Right ventricle myocardium inferior (tissue), 1 donor: ENCODE measurements around the gene SLX4. TPM values are rescaled to one million over a fixed set of nuclear protein-coding genes. Genes with fewer than 3 reads are reported as not detected.

ENCODE experiments used
- ATAC-seq: fragments of 200-7000 bp; cut with Tn5 transposase; one replicate; pipeline ENCODE4 v1.9.1; 2020; ENCODE audit warnings: mild to moderate bottlenecking, moderate library complexity
- DNase-seq: peaks from one replicate; pipeline ENCODE4 v3.0.0; 2021; ENCODE audit errors: missing footprints
- intact Hi-C: fragments of 100-400 bp; cut with DNase I; formaldehyde crosslinking; loops from one replicate; pipeline ENCODE4 v1.11.0; 2022
- total RNA-seq: library from RNA; stranded (reverse); fragmentation: NEBNext Ultra II Directional; extraction: Animal tissue kit (Norgen Biotek cat#: 25700); gene quantifications from one replicate; pipeline ENCODE4 v1.2.1, GENCODE V29; 2021
- donor health status: DM: no; HTN: yes; CAD: no; lungs with severe emphysema.

SLX4 gene
- total RNA-seq, 1 donor from 2014 or later, result 3.3 TPM

DNA sequence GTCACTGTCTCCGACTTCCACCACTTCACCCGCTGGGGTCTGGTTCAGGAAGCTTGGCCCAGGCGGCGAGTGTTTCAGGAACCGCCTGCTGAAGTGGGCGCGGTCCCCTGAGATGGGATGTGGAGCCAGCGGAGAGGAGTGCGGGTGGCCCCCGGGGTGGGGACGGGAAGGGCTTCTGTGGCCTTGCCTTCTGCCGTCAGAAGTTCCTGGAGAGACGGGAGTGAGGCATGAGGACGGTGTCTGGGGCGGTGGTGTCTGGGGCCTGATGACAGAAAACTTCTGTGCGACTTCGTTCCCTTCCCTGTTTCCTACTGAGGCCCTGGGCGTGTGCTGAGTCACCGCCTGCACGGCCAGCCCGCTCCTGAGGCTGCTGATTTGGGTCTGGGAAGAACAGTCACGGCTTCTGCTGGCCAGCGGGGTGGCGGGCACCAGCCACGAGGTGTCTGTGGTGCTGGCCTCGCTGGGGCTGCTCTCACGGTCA lies 21.9 kb downstream of the SLX4 start:
- intact Hi-C loops, result no loop called here
- DNase-seq, result no peak
- ATAC-seq, result peak; percentile 20

DNA sequence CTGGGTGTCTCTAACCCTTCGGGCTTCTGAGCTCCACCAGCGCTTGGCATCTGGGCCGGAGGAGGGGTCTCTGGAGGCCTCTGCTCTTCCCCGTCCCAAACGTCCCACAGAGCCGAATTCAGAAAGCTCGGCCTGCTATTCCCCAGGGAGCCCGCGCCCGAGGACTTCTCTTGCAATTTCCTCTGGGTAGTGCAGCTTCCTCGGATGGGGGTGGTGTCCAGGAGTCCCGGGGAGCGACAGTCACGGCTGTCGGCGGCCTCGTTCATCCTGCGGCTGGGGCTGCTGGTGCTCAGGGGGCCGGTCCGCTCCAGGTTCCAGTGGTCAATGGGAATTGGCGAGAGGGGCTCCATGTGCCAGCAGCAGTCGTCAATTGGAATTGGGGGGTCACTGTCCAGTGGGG lies 22.4 kb downstream of the SLX4 start:
- intact Hi-C loops, result no loop called here
- ATAC-seq (no peak), DNase-seq (no peak)

GRCh38 chr16:3587547-3588110 lies 23.8 kb downstream of the SLX4 start:
- intact Hi-C loops, result no loop called here
- no peak for DNase-seq
- ATAC-seq, result no peak

GRCh38 chr16:3584412-3584811 lies 27.0 kb downstream of the SLX4 start:
- ATAC-seq (no peak), DNase-seq (no peak)
- intact Hi-C loops, result no loop called here

DNA sequence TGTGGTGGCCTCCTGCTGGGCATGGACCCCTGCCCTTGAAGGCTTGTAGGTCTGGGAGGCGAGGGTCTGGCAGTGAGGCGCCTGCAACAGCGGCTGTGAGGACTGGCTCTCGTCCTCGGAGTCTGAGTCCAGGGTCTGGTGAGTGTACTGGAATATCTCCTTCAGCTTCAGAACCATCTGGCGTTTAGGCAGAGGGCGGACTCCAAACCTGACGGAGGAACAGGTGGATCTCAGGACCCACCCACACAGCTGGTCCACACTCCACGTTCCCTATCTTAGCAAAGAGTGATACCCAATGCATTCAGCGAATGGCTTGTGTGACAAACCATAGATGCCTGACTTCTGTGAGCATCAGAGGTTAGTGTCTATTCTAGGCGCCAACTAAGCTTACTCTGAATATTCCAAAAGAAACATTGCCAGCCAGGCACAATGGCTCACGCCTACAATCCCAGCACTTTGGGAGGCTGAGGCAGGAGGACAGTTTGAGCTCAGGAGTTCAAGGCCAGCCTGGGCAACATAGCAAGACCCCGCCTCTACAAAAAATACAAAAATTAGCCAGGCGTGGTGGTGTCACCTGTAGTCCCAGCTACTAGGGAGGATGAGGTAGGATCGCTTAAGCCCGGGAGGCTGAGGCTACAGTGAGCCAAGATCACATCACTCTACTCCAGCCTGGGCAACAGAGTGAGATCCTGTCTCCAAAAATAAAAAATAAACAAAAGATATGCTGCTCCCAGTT lies 27.9 kb downstream of the SLX4 start:
- no peak for ATAC-seq
- no peak for DNase-seq
- intact Hi-C loops, result no loop called here

- no peak for ATAC-seq
- intact Hi-C loops, result no loop called here
- DNase-seq, result no peak
Measured at GRCh38 chr16:3582276-3583165, 28.9 kb downstream of the SLX4 start.

- intact Hi-C loops, result no loop called here
- no peak for DNase-seq
- ATAC-seq, result no peak
Measured at GRCh38 chr16:3581392-3581791, 30.0 kb downstream of the SLX4 start.

DNA sequence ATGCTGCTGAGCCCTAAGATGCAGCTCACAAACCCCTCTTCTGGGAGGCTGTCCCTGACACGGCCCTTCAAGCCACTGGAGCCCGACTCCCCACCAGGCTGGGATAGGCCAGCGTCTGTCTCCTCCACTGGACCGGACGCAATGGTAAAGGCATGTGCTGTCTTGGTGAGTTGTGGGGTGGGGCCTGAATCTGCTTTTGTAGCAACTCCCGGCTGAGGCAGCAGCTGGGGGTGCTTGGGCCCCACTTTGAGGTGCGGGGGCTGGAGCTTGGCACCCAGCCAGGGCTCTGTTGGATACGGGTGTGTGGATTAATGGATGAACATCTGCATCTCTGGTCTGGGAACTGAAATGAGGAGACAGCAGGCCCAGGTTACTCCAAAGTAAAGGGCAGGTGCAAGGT lies 30.7 kb downstream of the SLX4 start:
- intact Hi-C loops, result no loop called here
- ATAC-seq, result no peak
- DNase-seq, result no peak

DNA sequence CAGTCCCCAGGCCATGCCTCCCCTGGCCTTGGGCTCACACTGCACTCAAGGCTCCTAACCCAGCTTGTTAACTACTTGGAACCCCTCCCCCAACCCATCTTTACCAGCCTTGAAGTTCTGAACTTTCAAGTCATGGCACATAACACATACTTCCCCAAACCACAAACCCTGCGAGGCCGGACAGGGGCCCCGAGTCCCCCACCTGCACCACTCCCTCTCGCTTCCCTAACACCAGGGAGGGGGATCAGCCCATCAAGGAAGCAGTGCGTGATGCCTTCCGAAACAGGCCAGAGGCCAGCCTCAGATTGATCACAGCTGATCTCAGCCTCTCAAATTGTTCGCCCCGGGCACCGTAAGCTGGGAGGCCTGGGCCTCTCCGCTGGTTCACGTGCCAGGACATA lies 31.2 kb downstream of the SLX4 start:
- intact Hi-C loops, result no loop called here
- ATAC-seq, result no peak
- no peak for DNase-seq

DNA sequence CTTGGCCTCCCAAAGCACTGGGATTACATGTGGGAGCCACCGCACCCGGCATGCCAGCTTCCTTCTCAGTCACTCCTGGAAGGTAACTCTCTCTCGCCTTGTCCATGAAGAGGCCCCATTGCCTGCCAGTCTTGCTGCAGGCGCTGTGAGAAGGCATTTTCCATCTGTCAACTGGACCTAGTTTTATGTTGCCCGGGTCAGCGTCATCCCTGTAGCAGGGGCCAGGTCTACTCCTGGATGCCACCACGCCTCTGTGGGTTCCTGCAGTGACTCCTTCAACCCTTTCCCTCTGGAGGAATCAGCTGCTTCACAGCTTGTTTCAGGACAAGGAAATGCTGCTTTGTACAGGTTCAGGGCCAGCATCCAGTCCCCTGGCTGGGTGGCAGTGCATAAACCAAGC lies 31.6 kb downstream of the SLX4 start:
- no peak for DNase-seq
- no peak for ATAC-seq
- intact Hi-C loops, result no loop called here

- ATAC-seq (no peak), DNase-seq (no peak)
- intact Hi-C loops, result no loop called here
Measured at GRCh38 chr16:3578610-3579551, 32.5 kb downstream of the SLX4 start.

DNA sequence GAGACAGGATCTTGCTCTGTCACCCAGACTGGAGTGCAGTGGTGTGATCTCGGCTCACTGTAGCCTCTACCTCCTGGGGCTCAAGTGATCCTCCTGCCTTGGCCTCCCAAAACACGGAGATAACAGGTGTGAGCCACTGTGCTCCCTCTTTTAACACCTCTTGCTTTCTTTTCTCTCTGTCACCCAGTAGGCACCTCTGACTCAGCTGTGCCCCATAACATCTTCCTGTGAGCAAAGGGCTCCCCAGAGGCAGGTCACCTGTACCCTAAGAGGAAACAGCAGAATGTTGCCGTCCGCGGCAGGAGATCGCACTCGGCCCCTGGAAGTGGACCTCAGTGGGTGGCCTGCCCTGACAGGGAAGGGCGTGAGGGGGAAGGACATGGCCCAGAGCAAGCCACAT lies 33.3 kb downstream of the SLX4 start:
- intact Hi-C loops, result no loop called here
- no peak for ATAC-seq
- no peak for DNase-seq

- DNase-seq, result no peak
- intact Hi-C loops, result no loop called here
- no peak for ATAC-seq
Measured at GRCh38 chr16:3577302-3577752, 34.1 kb downstream of the SLX4 start, which contains the start of gene NLRC3. TSS of gene NLRC3 (minus strand) at chr16:3577403. CDS start at chr16:3565036, 12,367 bp downstream.

DNA sequence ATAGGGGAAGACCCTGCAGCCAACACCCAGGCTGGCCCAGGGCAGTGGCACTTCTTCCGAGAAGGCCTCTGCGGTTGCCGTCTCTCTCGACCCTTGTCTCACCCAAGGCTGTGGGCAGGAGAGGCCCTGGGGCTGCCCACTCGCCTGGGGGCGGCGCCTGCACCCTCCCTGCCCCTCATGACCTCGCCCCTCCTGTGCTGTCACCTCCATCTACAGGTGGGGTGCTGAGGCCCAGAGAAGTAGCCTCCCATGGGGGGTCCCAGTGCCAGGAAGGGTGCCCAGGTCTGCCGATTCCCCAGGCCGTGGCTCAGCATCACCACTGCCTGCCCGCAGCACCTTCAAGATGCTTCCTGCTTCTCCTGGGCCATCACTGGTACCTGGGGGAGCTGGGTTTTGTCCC lies 35.2 kb downstream of the SLX4 start:
- ATAC-seq (no peak), DNase-seq (no peak)
- intact Hi-C loops, result no loop called here

GRCh38 chr16:3575491-3575890 lies 35.9 kb downstream of the SLX4 start:
- intact Hi-C loops, result no loop called here
- DNase-seq (no peak), ATAC-seq (no peak)

- no peak for DNase-seq
- no peak for ATAC-seq
- intact Hi-C loops, result no loop called here
Measured at GRCh38 chr16:3574195-3574594, 37.2 kb downstream of the SLX4 start.

DNA sequence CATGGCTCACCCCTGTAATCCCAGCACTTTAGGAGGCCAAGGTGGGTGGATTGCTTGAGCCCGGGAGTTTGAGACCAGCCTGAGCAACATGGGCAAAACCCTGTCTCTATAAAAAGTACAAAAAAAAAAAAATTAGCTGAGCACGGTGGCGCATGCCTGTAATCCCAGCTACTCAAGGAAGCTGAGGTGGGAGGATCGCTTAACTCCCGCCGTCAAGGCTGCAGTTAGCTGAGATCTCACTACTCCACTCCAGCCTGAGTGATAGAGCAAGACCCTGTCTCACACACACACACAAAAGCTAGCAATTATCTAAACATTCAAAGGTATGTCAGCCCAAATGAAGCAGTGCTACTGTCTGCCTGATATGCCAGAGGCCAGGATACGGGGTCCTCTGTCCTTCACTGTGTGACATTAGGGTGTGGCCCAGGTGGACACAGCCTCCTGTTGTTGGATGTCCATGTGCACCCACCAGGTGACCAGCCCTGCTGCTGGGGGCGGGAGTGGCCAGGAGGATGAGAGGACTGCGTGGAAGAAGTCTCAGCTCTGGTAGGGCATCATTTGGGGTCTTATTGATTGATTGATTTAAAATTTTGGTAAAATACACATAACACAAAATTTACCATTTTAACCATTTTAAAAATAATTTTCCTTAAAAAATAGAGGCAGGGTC lies 38.1 kb downstream of the SLX4 start:
- DNase-seq (no peak), ATAC-seq (no peak)
- intact Hi-C loops, result no loop called here

GRCh38 chr16:3570420-3571062 lies 40.9 kb downstream of the SLX4 start:
- no peak for ATAC-seq
- DNase-seq, result no peak
- intact Hi-C loops, result no loop called here
